ENCODE results near the gene RNASET2. TPM values are rescaled to one million over a fixed set of nuclear protein-coding genes. Genes with fewer than 3 reads are reported as not detected.
A peak's percentile ranks its signal among the peaks of the same experiment; 100 is the strongest.
"Not testable (repeated sequence)": the region's sequence is repeated elsewhere in the genome, so short reads cannot be mapped to it uniquely, and the experiment has no call there.

The RNASET2 gene
- total RNA-seq, 1 donor from 2014 or later, result 50.6 TPM

GRCh38 chr6:166970776-166971175 is 14.4 kb upstream of the RNASET2 start:
- DNase-seq (ENCODE audit: low spot score), result no peak

DNA sequence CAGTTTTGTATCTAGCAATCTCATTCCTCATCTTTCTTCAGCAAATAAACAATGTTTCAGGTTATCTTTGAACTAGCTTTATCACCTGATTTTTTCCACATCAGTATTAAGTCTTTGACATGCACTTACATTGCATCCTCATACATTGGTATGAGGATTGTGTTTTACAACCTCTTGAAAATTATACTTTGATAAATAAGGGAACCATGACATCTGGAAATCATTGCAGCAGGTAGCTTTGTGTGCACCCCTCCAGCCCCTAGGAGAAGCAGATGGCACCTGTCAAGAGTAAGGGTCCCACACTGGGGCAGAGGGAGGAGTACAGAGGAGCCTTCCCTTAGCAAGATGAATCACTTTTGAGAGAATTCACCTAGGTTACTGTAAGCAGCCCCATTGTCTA is 13.7 kb upstream of the RNASET2 start:
- DNase-seq (ENCODE audit: low spot score), result no peak

- DNase-seq (ENCODE audit: low spot score), result no peak
Measured at GRCh38 chr6:166969390-166970002, 13.1 kb upstream of the RNASET2 start.

GRCh38 chr6:166966268-166966667 is 9.9 kb upstream of the RNASET2 start:
- no peak for DNase-seq (ENCODE audit: low spot score)

- no peak for DNase-seq (ENCODE audit: low spot score)
Measured at GRCh38 chr6:166960609-166960978, 4.2 kb upstream of the RNASET2 start.

GRCh38 chr6:166959911-166960608 is 3.7 kb upstream of the RNASET2 start:
- peak; percentile 30 for DNase-seq (ENCODE audit: low spot score)

- peak; percentile 43 for DNase-seq (ENCODE audit: low spot score)
Measured at GRCh38 chr6:166958926-166959861, 2.8 kb upstream of the RNASET2 start.

- DNase-seq (ENCODE audit: low spot score), result no peak
Measured at GRCh38 chr6:166957805-166958076, 1.4 kb upstream of the RNASET2 start.

DNA sequence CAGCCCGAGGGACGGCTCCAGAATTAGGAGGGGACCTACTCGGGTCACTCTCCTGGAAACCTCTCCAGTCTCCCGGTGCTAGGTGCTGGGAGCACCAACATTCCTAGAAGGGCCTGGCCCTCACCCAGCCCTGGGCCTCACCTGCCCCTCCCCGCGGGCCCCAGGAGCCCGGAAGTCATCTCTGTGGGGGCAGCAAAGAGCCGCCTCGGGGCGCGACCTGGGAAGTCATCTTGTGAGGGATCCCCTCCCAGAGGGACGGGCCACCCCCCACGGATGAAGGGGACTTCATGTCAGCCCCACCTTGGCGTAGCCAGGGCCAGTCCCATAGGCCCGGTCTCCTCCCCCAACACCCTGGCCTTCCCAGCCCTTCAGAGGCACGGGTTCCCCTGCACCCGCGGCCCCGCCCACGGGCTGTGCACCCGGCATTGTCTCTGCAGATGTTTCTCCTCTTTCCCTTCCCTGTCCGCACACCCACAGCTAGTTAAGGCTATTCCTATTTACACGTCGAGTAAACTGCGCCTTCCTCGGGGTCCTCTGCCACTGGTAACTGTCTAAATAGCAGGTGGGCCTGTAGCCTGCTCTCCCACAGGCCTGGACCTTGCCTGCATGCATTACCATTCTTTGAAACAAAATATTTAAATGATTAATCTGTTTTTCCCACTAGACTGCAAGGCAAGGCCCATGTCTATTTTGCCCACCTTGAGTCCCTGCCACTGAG is 896 bp upstream of the RNASET2 start:
- DNase-seq (ENCODE audit: low spot score), result peak; percentile 91

DNA sequence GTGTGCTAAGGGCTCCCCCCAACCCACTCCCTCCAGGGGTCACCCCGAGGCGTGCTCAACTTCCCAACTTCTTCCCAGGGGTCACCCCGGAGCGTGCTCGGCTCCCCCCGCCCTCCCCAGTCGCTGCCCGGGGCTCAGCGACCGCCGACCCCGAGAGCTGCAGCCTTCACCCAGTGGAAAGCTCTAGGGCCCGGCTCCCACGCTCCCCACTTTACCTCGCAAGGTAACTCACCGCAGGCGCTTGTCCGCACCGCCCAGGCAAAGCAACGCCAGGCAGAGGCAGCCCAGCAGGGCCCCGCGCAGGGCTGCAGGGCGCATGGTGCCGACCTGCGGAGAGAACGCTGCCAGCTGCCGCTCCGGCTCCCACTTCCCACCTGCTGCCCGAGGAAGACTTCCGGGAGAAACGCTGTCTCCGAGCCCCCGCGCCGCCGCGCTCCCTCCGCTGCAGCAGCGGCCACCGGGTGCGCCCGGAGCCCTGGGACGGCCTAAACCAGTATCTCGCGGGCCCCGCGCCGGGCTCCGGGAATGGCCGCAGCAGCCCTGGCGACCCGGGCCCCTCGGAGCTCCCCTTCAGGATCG is 396 bp downstream of the RNASET2 start:
- DNase-seq (ENCODE audit: low spot score), result peak; percentile 82

- DNase-seq (ENCODE audit: low spot score), result peak; percentile 85
Measured at GRCh38 chr6:166955121-166955864, 1.1 kb downstream of the RNASET2 start.

DNA sequence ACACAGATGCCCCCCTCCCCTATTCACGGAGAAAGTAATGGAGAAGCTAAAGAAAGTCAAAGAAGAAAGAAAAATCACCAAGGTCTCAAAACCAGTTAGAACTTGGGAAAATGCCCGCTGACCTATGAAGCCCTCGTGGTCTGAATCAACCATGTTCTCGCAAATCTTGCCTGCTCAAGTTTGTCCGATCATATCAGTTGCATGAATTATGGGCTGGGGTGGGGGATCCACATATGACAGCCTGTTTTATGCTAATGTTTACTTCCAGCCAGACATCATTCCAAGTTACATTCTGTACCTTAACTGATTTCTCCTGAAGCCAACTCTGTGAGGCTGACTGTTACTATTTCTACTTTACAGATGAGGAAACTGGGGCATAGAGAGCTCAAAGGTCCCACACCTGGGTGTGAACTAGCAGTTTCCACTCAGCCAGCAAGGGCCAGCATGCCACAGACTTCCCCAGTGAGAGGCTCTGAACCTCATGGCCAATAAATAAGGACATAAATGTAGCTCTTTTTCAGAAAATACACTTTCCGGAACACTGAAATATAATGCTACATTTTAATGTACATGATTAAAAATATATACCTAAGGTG is 2.1 kb downstream of the RNASET2 start:
- DNase-seq (ENCODE audit: low spot score), result peak; percentile 30

DNA sequence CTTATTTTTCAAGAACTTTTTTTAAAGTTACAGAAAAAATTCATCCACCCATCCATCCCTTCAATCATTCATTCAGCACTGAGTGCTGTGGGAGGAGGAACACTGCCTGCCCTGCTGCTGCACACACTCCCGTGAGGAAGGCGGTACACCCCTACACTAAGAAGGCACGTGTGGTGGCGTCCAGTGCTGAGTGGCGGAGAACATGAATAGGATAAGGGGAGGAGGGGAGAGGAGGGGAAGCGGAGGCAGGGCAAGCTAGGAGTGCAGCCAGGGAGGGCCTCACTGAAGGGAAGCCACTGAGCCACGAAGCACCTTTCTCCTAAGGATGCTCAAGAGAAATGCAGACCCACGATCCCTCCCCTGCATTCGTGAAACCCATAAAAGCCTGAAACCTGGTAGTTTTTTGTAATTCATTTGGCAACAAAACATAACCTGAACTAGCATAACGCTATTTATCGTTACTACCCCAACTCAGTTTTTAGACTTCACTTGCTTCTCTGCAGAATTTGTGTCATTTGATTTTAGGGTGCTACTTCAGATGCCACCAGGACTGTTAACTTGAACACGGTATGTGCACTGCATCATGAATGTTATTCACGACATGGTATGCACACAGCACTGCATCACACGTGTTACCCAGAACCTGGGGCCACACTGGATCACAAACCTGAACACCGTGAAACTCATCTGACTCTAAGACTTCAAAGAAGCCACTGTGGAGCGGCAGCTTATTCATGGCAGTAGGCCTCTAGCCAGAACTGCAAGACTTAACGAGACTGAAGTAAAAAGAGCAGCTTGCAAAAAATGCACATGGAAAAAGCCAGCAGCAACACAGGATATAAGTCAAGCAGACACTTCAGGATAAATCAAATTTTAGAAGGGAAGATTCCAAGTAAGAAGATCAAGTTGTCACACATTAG is 3.5 kb downstream of the RNASET2 start:
- peak; percentile 20 for DNase-seq (ENCODE audit: low spot score)

DNA sequence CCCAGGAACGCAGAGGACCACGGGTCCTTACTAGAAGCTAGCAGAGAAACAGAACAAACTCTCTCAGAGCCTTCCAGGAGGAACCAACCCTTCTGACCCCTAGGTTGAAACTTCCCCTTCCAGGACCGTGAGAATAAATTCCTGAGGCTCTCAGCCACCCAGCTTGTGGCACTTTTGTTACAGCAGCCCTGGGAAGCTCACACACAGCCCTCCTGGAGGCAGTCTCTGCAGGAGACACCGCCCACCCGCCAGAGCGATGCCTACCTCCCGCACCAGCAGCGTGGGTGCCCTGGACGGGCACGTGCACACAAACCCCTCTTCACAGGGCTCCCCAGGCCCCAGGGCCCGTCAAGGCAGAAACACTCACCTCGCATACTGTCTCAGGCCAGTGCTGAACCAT is 4.2 kb downstream of the RNASET2 start:
- no peak for DNase-seq (ENCODE audit: low spot score)

DNA sequence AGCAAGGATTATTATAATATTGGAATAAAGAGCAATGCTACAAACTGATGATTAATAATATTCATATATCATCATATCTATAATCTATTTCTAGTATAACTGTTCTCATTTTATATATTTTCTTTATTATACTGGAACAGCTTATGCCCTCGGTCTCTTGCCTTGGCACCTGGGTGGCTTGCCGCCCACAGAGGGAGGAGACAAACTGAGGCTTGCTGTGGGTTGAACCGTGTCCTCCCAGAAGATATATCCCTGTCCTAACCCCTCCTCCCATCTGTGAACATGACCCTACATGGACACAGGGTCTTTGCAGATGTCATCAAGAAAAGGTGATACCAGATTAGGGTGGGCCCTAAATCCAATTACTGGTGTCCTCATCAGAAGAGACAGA is 4.7 kb downstream of the RNASET2 start:
- no peak for DNase-seq (ENCODE audit: low spot score)

DNA sequence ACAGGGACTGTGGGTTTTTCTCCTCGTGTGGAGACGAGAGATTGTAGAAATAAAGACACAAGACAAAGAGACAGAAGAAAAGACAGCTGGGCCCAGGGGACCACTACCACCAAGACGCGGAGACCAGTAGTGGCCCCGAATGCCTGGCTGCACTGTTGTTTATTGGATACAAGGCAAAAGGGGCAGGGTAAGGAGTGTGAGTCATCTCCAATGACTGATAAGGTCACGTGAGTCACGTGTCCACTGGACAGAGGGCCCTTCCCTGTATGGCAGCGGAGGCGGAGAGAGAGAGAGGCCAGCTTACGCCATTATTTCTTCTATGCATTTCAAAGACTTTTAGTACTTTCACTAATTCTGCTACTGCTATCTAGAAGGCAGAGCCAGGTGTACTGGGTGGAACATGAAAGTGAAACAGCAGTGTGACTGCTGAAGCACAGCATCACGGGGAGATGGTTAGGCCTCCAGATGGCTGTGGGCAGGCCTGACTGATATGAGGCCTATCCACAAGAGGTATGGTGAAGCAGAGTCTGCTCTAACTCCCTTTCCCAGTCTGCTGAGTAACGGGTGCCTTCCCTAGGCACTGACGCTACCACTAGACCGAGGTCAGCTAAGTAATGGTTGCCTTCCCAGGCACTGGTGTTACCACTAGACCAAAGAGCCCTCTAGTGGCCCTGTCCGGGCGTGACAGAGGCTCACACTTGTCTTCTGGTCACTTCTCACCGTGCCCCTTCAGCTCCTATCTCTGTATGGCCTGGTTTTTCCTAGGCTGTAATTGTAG is 5.3 kb downstream of the RNASET2 start:
- DNase-seq (ENCODE audit: low spot score), result not testable (repeated sequence)

DNA sequence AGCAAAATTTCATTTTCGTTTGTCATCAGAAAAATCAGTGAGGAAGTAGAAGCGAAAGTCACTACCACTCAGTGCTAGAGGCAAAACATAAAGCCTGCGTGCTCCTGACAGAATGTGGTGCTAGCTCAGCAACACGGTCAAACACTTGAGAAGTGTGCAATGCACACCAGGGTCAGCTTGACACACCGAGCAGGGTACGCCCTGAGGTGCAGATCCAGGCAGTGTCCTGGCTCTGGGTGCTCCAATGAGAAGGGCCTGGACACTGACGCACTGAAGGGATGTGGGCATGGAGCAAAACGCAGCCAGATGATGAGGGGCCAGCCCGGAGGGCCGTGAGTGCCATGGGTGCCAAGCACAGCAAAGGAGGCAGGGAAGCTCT is 5.9 kb downstream of the RNASET2 start:
- DNase-seq (ENCODE audit: low spot score), result no peak
